Left forelimb (tissue), 1 donor: ENCODE measurements around the gene PTPN23.
"Not testable (repeated sequence)": the region's sequence is repeated elsewhere in the genome, so short reads cannot be mapped to it uniquely, and the experiment has no call there.

Source experiments
- DNase-seq: peaks from one replicate; pipeline ENCODE4 v3.0.0-alpha.2; 2018; ENCODE audit warnings: low spot score

PTPN23 gene, protein sequence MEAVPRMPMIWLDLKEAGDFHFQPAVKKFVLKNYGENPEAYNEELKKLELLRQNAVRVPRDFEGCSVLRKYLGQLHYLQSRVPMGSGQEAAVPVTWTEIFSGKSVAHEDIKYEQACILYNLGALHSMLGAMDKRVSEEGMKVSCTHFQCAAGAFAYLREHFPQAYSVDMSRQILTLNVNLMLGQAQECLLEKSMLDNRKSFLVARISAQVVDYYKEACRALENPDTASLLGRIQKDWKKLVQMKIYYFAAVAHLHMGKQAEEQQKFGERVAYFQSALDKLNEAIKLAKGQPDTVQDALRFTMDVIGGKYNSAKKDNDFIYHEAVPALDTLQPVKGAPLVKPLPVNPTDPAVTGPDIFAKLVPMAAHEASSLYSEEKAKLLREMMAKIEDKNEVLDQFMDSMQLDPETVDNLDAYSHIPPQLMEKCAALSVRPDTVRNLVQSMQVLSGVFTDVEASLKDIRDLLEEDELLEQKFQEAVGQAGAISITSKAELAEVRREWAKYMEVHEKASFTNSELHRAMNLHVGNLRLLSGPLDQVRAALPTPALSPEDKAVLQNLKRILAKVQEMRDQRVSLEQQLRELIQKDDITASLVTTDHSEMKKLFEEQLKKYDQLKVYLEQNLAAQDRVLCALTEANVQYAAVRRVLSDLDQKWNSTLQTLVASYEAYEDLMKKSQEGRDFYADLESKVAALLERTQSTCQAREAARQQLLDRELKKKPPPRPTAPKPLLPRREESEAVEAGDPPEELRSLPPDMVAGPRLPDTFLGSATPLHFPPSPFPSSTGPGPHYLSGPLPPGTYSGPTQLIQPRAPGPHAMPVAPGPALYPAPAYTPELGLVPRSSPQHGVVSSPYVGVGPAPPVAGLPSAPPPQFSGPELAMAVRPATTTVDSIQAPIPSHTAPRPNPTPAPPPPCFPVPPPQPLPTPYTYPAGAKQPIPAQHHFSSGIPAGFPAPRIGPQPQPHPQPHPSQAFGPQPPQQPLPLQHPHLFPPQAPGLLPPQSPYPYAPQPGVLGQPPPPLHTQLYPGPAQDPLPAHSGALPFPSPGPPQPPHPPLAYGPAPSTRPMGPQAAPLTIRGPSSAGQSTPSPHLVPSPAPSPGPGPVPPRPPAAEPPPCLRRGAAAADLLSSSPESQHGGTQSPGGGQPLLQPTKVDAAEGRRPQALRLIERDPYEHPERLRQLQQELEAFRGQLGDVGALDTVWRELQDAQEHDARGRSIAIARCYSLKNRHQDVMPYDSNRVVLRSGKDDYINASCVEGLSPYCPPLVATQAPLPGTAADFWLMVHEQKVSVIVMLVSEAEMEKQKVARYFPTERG (N-terminal part only)

DNA sequence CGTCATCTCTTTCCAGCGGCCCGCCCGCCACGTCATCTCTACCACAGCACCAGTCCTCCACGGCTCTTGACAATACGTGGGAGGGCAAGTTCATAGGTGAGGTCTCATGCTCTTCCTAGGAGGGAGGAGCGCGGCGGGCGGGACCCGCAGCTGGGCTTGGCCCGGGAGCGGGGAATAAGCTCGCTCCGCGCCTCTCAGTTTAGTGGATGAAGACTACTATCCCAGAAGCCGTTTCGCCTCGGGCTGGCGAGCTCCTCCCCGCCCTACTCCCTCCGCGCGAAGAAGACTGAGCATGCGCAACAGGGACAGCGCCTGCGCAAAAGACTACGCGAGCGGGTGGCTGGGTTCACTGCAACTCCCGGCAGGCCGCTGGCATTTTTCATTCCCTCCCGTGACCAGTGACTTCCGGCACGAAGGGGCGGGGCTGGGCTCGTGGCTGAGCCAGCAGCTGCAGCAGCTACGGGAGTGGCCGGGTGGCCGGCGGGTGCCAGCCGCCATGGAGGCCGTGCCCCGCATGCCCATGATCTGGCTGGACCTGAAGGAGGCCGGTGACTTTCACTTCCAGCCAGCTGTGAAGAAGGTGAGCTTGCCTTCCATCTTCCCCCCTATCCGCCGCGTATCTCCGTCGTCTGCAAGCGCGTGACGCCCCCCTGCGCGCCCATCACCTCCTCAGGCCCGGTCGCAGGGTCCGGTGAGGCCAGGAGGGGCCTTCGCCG lies at the start of gene PTPN23:
PTPN23 (plus strand) TSS at position 421 of the 716 bp plus-strand sequence; CDS start at position 497, 76 bp downstream.
- DNase-seq, result peak; percentile 99

DNA sequence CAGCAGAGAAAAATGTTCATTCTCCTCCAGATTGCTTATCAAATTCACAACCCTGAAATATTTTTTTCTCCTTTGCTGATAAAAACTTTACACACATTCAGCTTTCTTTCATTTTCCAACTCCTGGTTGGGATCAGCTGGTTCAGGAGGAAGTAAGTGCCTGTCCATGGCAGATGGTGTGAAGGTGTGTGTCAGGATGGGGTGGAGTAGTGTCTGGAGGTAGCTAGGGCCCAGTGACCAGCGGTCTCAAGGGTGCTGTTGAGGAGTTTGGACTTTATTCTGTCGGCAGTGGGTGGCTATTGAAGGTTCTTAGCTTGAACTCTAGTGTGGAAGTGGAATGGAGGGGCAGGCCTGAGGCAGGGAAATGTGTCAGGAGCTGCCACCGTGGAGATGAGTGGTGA lies 46.9 kb upstream of the PTPN23 start:
- no peak for DNase-seq

DNA sequence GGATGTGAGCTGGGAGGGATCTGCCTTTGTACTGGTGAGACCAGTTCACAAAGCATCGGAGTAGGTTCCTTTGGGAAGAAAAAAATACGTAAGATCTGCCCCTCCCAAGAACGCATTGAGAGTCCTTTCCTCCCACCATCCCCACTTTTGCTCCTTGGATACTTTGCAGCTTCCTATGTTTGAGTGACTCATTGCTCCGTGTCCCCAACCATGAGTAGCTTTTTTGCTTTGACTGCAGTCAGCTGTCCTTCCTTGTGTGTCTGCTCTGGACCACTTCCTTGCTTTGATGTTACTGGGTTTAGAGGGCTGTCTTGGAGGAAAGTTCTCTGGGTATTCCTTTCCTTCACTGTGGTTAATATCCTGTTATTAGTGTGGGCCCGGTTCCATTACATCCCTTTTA lies 43.2 kb upstream of the PTPN23 start:
- DNase-seq, result no peak

DNA sequence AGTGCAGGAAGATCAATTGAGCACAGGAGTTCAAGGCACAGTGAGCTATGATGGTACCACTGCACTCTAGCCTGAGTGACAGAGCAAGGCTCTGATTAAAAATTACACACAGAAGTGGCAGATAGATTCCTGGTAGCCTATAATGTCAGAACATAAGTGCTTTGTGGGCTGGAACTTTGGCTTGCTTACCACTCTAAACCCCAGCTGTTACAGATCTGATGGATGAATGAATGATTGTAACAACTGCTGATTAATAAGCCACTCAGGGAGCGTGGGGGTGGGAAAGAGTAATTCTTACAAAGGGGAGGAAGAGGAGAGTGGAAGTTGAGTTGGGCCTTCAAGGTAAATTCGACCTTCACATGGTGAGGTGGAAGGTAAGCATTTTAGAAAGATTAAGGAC lies 40.9 kb upstream of the PTPN23 start:
- no peak for DNase-seq

DNA sequence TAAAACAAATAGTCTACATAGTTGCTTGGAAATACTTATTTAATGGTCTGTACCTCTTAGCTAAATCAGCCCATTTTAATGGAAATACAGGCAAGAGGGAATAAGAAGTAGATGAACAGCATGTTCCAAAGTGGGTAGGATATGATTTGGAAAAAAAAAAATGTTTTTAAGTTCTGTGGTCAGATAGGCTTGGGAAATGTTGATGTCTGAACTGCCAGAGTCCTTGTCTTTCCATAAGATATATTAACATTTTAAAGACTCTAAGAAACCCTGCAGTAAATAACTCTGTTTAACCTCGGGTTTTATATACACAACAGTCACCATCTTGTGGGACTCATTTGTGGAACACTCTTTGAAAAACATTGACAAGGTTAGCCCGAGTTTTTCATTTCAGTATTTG lies 40.0 kb upstream of the PTPN23 start:
- DNase-seq, result no peak

DNA sequence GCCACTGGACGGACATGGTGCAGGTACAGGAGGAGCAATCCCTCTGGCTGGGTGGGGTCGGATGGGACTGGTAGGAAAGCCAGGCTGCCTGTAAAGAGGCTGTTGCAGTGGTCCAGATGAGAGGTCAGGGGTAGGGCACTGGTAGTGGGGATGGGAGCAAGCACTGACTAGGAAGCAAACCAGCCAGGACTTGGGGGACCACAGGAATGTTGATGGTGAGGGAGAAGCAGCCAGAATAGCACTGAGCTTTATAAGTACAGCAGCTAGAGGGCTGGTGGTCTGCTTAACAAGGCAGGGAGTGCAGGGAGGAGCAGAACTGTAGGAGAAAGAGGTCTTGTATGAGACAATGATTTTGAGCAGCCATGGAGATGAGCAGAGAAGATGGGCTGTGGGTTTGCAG lies 38.7 kb upstream of the PTPN23 start:
- no peak for DNase-seq

DNA sequence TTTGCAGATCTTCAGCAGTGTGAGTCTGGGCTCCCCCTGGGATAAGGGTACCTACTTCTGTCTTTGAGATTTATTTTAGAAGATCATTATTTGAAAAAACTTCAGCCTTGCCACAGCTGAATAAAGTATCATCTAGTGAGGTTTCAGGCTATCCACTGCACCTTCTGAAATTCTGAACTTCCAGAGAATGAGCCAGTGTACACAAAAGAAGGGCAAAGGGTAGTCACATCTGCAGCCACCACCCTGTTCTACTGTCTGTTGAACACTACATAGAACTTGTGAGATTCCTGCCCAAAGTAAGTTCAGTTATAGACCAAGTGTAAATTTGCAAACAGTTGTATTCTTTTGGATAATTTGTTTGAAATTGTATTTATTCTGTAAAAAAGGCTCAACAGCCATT lies 38.0 kb upstream of the PTPN23 start:
- DNase-seq, result no peak

DNA sequence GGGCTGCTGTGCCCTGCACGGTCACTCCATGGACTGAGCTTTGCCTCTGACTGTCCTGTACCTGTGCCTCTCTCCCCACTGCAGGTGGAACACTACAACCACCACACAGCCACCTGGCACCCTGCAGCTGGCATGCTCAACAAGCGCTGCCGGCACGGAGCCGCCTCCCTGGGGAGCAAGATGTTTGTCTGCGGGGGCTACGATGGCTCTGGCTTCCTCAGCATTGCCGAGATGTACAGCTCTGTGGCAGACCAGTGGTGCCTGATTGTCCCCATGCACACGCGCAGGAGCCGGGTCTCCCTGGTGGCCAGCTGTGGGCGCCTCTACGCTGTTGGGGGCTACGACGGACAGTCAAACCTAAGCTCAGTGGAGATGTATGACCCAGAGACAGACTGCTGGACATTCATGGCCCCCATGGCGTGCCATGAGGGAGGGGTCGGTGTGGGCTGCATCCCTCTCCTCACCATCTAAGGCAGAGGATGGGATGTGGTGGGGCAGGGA lies 37.3 kb upstream of the PTPN23 start:
- DNase-seq, result no peak

DNA sequence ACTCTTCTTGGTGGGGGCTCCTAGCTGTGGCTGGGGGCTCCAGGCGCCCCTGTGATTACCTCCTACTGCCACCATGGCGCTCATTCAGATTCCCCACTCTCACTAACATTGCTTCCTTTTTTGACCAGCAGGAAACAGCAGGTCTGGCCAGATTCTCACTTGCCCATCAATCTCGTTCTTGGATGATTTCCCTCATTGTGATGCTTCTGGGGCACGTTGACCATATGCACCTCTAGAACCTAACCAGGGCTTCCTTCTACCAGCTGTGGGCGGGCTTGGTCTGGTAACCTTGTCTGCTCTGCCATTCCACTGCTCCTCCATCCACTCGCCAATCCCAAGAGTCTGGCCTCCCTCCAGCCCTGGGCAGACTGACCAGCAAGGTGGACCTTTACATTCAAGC lies 35.9 kb upstream of the PTPN23 start:
- DNase-seq, result no peak

DNA sequence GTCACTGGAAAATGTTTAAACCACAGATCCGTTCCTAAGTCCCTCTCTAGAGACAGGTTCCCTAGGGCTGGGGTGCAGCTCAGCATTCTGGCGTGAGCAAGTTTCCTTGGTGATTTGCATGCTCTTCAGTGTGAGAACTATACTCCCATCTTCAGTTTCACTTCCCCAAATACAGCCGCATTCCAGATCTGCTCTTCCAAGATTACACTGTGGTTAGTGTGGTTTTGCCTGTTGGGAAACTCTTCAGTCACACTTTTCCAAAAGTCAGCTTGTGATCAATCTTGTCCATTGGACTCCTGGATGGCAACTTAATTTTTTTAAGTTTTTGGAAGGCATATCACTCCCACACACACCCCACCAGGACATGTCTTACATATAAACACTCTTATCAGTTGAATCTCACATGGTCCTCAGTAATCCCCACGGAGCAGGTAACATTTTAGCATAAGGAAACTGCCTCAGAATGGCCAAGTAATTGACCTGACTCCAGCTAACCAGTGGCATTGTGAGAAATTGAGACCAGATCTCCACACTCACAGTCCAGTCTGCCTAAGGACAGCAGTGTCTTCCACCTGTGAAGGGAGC lies 33.5 kb upstream of the PTPN23 start:
- DNase-seq, result no peak

DNA sequence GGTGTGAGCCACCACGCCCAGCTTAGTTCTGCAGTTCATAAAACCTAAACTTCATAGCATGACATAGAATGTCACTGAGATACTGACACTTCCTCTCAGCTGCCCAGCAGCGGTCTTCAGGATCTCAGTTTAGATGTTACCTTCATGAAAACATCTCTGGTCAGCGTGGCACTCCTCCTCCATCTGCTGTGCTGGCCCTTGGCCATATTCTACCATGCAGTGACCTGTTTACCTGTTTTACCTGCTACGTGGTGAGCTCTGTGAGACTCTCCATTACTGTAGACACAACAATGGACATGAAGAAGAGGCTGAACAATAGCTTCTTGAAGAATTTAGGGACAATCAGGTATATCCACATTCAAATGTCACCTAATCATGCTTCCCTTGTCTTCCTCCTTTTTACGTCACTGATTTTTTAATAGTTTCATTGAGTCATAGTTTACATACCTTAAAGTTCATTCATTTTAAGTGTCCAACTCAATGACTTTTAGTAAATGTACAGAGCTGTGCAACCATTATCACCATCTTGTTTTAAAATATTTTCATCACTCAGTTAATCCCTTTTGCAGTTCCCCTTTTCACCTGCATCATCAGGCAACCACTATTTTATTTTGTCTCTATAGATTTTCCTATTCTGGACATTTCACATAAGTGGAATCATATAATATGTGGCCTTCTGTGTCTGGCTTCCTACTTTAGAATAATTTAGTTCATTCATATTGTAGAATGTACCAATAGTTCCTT lies 32.2 kb upstream of the PTPN23 start:
- DNase-seq, result no peak

DNA sequence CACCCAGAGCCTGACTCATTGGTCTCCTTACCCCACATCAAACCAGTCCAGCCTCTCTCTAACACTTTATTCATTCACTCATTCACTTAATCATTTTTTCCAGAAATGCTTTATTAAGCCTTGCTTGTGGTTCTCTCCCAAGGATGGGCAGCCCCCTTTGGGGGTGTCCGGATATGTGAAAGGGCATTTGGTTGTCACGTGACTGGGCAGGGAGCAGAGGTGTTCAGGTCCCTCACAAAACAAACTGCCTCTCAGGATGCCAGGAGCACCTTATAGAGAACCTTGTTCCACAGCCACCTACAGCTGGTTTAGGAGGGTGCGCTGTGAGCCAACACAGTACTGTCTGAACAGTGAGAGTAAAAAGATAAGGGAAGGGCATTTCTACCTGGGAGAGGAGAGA lies 25.8 kb upstream of the PTPN23 start:
- DNase-seq, result no peak

DNA sequence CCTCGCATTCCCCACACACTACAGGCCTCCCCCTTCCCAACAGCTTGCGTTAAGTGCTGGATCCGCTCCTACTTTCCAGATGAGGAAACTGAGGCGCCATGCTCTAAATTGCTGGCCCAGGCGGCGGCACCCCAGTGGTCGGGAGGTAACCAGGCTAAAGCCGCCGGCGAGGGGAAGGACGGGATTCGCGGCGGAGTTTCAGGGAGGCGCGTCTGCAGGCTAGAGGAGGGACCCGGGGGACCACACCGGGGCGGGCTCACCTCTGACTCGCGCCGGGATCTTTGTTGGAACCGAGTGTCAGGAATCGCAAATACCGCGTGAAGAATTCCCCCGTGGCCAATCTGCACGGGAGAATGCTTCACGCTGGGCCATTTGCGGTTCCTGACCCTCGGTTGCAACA lies 24.6 kb upstream of the PTPN23 start:
- DNase-seq, result no peak

DNA sequence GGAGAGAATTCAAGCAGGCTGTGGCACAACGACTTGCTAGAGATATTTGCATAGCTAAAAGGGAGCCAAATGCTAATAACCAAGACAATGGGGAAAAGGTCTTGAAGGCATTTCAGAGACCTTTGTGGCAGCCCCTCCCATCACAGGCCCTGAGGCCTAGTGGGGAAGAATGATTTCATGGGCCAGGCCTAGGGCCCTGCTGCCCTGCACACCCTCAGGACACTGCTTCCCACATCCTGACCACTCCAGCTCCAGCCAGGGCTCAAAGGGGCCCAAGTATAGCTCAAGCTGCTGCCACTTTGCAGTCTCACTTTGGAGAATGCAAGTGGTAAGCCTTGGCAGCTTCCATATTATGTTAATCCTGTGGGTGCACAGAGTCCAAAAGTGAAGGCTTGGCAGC lies 21.5 kb upstream of the PTPN23 start:
- no peak for DNase-seq

DNA sequence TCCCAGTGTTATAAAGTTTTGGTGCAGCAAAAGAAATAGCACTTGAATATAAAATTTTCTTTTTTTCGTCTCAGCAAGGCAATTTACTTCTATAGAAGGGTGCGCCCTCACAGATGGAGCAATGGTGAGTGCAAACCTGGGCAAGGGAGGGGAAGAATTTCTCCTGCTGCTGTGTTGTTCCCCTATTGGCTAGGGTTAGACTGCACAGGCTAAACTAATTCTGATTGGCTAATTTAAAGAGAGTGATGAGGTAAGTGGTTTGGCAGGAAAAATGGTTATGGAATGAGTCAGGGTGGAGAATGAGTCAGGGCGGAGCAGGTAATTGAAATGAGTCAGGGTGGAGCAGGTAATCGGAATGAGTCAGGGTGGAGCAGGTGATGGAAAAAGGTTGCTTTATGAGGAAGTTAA lies 20.7 kb upstream of the PTPN23 start:
- not testable (repeated sequence) for DNase-seq

DNA sequence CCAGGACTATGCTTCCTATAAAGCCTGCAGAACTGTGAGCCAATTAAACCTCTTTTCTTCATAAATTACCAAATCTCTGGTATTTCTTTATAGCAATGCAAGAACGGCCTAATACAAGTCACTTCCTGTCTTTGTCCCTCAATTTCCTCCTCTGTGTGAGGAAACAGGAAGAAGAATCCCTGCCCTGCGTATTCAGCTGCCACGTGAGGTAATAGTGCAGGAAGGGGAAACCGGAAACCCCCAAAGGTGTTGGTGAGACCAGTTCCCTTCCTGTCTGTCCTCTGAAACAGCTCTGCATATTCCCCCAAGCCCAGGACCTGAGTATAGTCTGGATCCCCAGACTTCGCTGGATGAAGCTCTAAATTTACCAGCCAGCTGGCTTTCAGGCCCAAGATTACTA lies 18.1 kb upstream of the PTPN23 start:
- no peak for DNase-seq

DNA sequence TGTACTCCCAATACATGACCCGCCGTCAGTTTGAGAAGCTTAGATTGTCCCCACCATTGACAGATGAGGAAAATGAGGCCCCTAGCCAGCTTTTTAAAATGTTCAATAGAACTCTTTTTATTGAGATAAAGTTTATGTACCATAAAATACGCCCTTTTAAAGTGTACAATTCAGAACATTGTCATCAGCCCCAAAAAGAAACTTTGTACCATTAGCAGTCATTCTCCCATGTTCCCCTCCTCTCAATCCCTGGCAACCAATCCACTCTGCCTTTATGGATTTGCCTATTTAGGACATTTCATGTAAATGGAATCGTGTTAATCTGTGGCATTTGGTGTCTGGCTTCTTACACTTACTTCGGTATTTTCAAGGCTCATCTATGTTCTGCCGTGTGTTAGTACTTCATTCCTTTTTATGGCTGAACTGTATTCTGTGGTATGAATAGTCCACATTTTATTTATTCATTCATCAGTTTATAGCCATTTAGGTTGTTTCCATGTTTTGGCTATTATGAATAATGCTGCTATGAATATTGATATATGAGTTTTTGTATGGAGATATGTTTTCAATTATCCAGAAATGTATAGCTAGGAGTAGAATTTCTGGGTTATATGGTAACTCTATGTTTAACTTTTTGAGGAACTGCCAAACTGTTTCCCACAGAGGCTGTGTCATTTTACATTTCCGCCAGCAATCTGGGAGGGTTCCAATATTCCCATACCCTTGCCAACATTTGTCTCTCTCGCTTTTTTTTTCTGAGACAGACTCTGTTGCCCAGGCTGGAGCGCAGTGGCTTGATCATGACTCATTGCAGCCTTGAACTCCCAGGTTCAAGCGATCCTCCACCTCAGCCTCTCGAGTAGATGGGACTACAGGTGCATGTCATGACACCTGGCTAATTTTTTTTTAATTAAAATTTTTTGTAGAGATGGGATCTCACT lies 15.3 kb upstream of the PTPN23 start:
- DNase-seq, result no peak

DNA sequence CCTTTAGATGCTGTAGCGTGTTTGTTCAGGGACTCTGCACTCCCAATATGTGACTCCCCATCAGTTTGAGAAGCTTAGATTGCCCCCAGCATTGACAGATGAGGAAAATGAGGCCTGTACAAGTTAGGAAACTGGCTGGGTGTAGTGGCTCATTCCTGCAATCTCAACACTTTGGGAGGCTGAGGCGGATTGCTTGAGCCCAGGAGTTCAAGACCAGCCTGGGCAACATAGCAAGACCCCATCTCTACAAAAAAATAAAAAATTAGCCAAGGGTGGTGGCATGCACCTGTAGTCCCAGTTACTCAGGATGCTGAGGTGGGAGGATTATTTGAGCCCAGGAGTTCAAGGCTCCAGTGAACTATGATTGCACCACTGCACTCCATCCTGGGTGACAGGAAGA lies 14.0 kb upstream of the PTPN23 start:
- no peak for DNase-seq

DNA sequence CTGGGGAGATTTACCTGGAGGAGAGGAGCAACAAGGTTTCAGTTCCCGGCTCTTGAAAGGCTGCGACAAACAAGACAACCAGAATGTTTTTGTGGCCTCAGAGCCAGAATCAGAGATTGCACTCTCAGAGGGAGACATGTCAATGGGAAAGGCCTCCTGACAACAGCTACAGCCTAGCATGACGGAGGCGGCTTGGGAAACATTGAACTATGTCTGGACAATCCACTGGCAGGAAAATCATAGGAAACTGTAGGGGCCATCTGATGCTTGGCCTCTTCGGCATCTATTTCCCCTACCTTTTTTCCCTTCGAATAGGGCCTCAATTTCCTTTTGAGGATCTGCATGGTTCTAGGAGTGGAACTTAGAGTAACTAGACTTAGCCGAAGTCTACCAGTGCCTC lies 13.2 kb upstream of the PTPN23 start:
- DNase-seq, result no peak
